Adipocyte (in vitro differentiated cells): ENCODE measurements around the gene SPEF2.
"Not testable (repeated sequence)": the region's sequence is repeated elsewhere in the genome, so short reads cannot be mapped to it uniquely, and the experiment has no call there.

Source experiments
- DNase-seq: peaks from one replicate; pipeline ENCODE4 v3.0.0-alpha.2; 2015; ENCODE audit warnings: low read depth
- H3K27me3 ChIP-seq: replicated peaks from 2 replicates; pipeline ENCODE4 v1.7.0; 2013; ENCODE audit warnings: mild to moderate bottlenecking, low read length, moderate library complexity; ENCODE audit not compliant: control insufficient read depth, insufficient read depth
- H3K36me3 ChIP-seq: 2 replicates; pipeline ENCODE4 v1.7.0; 2013; ENCODE audit warnings: low read length, mild to moderate bottlenecking, moderate library complexity; ENCODE audit not compliant: control insufficient read depth, insufficient read depth, severe bottlenecking
- H3K4me1 ChIP-seq: 2 replicates; pipeline ENCODE4 v1.7.0; 2013; ENCODE audit warnings: mild to moderate bottlenecking, low read length, moderate library complexity; ENCODE audit not compliant: control insufficient read depth, insufficient read depth
- H3K4me3 ChIP-seq: 2 replicates; pipeline ENCODE4 v1.7.0; 2013; ENCODE audit warnings: mild to moderate bottlenecking, low read length, moderate library complexity
- H3K9ac ChIP-seq: 2 replicates; pipeline ENCODE4 v1.7.0; 2013; ENCODE audit warnings: mild to moderate bottlenecking, low read length, moderate library complexity
- H3K9me3 ChIP-seq: 2 replicates; pipeline ENCODE4 v1.7.0; 2013; ENCODE audit warnings: mild to moderate bottlenecking, low read length, moderate library complexity; ENCODE audit not compliant: control insufficient read depth

The SPEF2 gene

GRCh38 chr5:35826554-35826953 lies 208.9 kb downstream of the SPEF2 start:
- H3K36me3 ChIP-seq = no peaks in the 10 kb centered on the region
- DNase-seq = no peak

GRCh38 chr5:35828082-35828598 lies 210.5 kb downstream of the SPEF2 start:
- Histone ChIP-seq H3K9ac (no peak overlapping the region), H3K27me3 (no peaks in the 10 kb centered on the region), H3K36me3 (no peaks in the 10 kb centered on the region), H3K4me3 (no peak overlapping the region), H3K9me3 (no peaks in the 10 kb centered on the region), H3K4me1 (no peaks in the 10 kb centered on the region)
- no peak for DNase-seq

More at GRCh38 chr5:35826554-35826953, 208.9 kb downstream of the SPEF2 start:
- Histone ChIP-seq H3K27me3 (peaks cover 7% of the 10 kb centered on the region), H3K9ac (no peak overlapping the region), H3K9me3 (no peaks in the 10 kb centered on the region), H3K4me1 (no peaks in the 10 kb centered on the region), H3K4me3 (no peak overlapping the region)

- H3K9ac ChIP-seq = no peak overlapping the region
- no peak overlapping the region for H3K4me3 ChIP-seq
- no peaks in the 10 kb centered on the region for H3K36me3 ChIP-seq
- H3K27me3 ChIP-seq = no peaks in the 10 kb centered on the region
- no peak for DNase-seq
- no peaks in the 10 kb centered on the region for H3K4me1 ChIP-seq
- H3K9me3 ChIP-seq = no peaks in the 10 kb centered on the region
Measured at GRCh38 chr5:35830587-35830986, 212.9 kb downstream of the SPEF2 start.

GRCh38 chr5:35832762-35833161 lies 215.1 kb downstream of the SPEF2 start:
- no peaks in the 10 kb centered on the region for H3K4me1 ChIP-seq
- H3K9me3 ChIP-seq = no peaks in the 10 kb centered on the region
- DNase-seq = no peak
- no peaks in the 10 kb centered on the region for H3K36me3 ChIP-seq
- no peak overlapping the region for H3K9ac ChIP-seq
- no peak overlapping the region for H3K4me3 ChIP-seq
- H3K27me3 ChIP-seq = no peaks in the 10 kb centered on the region

- no peaks in the 10 kb centered on the region for H3K4me1 ChIP-seq
- H3K27me3 ChIP-seq = no peaks in the 10 kb centered on the region
- no peaks in the 10 kb centered on the region for H3K9me3 ChIP-seq
- H3K9ac ChIP-seq = no peak overlapping the region
- DNase-seq = no peak
- H3K36me3 ChIP-seq = no peaks in the 10 kb centered on the region
- H3K4me3 ChIP-seq = no peak overlapping the region
Measured at GRCh38 chr5:35833224-35833623, 215.6 kb downstream of the SPEF2 start.

- no peak for DNase-seq
- Histone ChIP-seq H3K4me3 (no peak overlapping the region), H3K9ac (no peak overlapping the region), H3K36me3 (no peaks in the 10 kb centered on the region), H3K27me3 (no peaks in the 10 kb centered on the region), H3K9me3 (no peaks in the 10 kb centered on the region), H3K4me1 (no peaks in the 10 kb centered on the region)
Measured at GRCh38 chr5:35835796-35836742, 218.4 kb downstream of the SPEF2 start.

GRCh38 chr5:35838370-35839042 lies 220.8 kb downstream of the SPEF2 start:
- no peaks in the 10 kb centered on the region for H3K27me3 ChIP-seq
- no peak overlapping the region for H3K4me3 ChIP-seq
- DNase-seq = no peak
- no peak overlapping the region for H3K9ac ChIP-seq
- H3K36me3 ChIP-seq = no peaks in the 10 kb centered on the region
- H3K9me3 ChIP-seq = peaks cover 4% of the 10 kb centered on the region
- no peaks in the 10 kb centered on the region for H3K4me1 ChIP-seq

GRCh38 chr5:35842856-35843255 lies 225.2 kb downstream of the SPEF2 start:
- no peaks in the 10 kb centered on the region for H3K27me3 ChIP-seq
- peaks cover 4% of the 10 kb centered on the region for H3K9me3 ChIP-seq
- H3K36me3 ChIP-seq = no peaks in the 10 kb centered on the region
- no peak for DNase-seq
- no peak overlapping the region for H3K9ac ChIP-seq
- H3K4me1 ChIP-seq = no peaks in the 10 kb centered on the region
- no peak overlapping the region for H3K4me3 ChIP-seq

GRCh38 chr5:35845508-35845907 lies 227.8 kb downstream of the SPEF2 start:
- not testable (repeated sequence) for H3K9ac ChIP-seq, H3K36me3 ChIP-seq, H3K4me3 ChIP-seq, H3K27me3 ChIP-seq, H3K9me3 ChIP-seq, DNase-seq, H3K4me1 ChIP-seq

- Histone ChIP-seq H3K9me3 (peaks cover 4% of the 10 kb centered on the region), H3K4me3 (no peak overlapping the region)
- DNase-seq = no peak
Measured at GRCh38 chr5:35847491-35847890, 229.8 kb downstream of the SPEF2 start.

GRCh38 chr5:35847961-35848360 lies 230.3 kb downstream of the SPEF2 start:
- no peaks in the 10 kb centered on the region for H3K27me3 ChIP-seq
- H3K4me1 ChIP-seq = peaks cover 21% of the 10 kb centered on the region
- H3K36me3 ChIP-seq = no peaks in the 10 kb centered on the region
- no peak for DNase-seq
- no peak overlapping the region for H3K9ac ChIP-seq
- H3K9me3 ChIP-seq = peaks cover 3% of the 10 kb centered on the region
- no peak overlapping the region for H3K4me3 ChIP-seq

More at GRCh38 chr5:35847491-35847890, 229.8 kb downstream of the SPEF2 start:
- Histone ChIP-seq H3K9ac (no peak overlapping the region), H3K4me1 (peaks cover 16% of the 10 kb centered on the region), H3K36me3 (no peaks in the 10 kb centered on the region), H3K27me3 (no peaks in the 10 kb centered on the region)
